H9 (cell line): ENCODE results near the gene PCBP2. TPM values are rescaled to one million over a fixed set of nuclear protein-coding genes. Genes with fewer than 3 reads are reported as not detected.

Experiments
- DNase-seq: peaks from one replicate; pipeline ENCODE4 v3.0.0-alpha.2; 2017
- H2AFZ ChIP-seq: one replicate; pipeline ENCODE4 v1.6.1; 2013; ENCODE audit warnings: mild to moderate bottlenecking, low read length, control low read depth, moderate library complexity
- H2AK5ac ChIP-seq: 2 replicates; pipeline ENCODE4 v1.6.1; 2013; ENCODE audit warnings: low read length, control low read depth, mixed read lengths; ENCODE audit not compliant: insufficient read length
- H2BK120ac ChIP-seq: one replicate; pipeline ENCODE4 v1.6.1; 2013; ENCODE audit warnings: low read depth, mild to moderate bottlenecking, low read length, control low read depth, inconsistent platforms; ENCODE audit not compliant: poor library complexity, severe bottlenecking
- H2BK12ac ChIP-seq: 2 replicates; pipeline ENCODE4 v1.6.1; 2013; ENCODE audit warnings: low read length, control low read depth, mixed read lengths, low read depth; ENCODE audit not compliant: insufficient read length
- H2BK15ac ChIP-seq: 2 replicates; pipeline ENCODE4 v1.6.1; 2013; ENCODE audit warnings: low read depth, low read length, control low read depth
- H2BK20ac ChIP-seq: one replicate; pipeline ENCODE4 v1.6.1; 2013; ENCODE audit warnings: low read depth, mild to moderate bottlenecking, low read length, control low read depth, inconsistent platforms; ENCODE audit not compliant: poor library complexity, severe bottlenecking
- H2BK5ac ChIP-seq: 2 replicates; pipeline ENCODE4 v1.6.1; 2013; ENCODE audit warnings: low read length, control low read depth, mixed read lengths; ENCODE audit not compliant: insufficient read length
- H3K14ac ChIP-seq: 2 replicates; pipeline ENCODE4 v1.6.1; 2013; ENCODE audit warnings: low read length, control low read depth; ENCODE audit not compliant: insufficient read depth
- H3K18ac ChIP-seq: 2 replicates; pipeline ENCODE4 v1.6.1; 2013; ENCODE audit warnings: low read depth, mild to moderate bottlenecking, mixed read lengths, low read length, control low read depth; ENCODE audit not compliant: insufficient read length
- H3K23ac ChIP-seq: 2 replicates; pipeline ENCODE4 v1.6.1; 2013; ENCODE audit warnings: low read length, control low read depth, mixed read lengths, low read depth; ENCODE audit not compliant: insufficient read length
- H3K23me2 ChIP-seq: 2 replicates; pipeline ENCODE4 v1.6.1; 2013; ENCODE audit warnings: low read depth, mild to moderate bottlenecking, mixed read lengths, low read length, control low read depth; ENCODE audit not compliant: insufficient read length, poor library complexity, severe bottlenecking
- H3K27ac ChIP-seq: 2 replicates; pipeline ENCODE4 v1.5.1; 2013; ENCODE audit warnings: low read length, control low read depth, mixed read lengths, low read depth; ENCODE audit not compliant: insufficient read length
- H3K27me3 ChIP-seq: 2 replicates; pipeline ENCODE4 v1.6.1; 2013; ENCODE audit warnings: low read length, control low read depth, inconsistent platforms; ENCODE audit not compliant: insufficient read depth
- H3K4ac ChIP-seq: 2 replicates; pipeline ENCODE4 v1.6.1; 2013; ENCODE audit warnings: low read depth, mild to moderate bottlenecking, control low read depth, inconsistent platforms, low read length, moderate library complexity
- H3K4me1 ChIP-seq: 2 replicates; pipeline ENCODE4 v1.6.1; 2013; ENCODE audit warnings: low read length, control low read depth, inconsistent platforms; ENCODE audit not compliant: insufficient read depth
- H3K4me2 ChIP-seq: 2 replicates; pipeline ENCODE4 v1.6.1; 2013; ENCODE audit warnings: low read length, control low read depth, mixed read lengths; ENCODE audit not compliant: insufficient read length, insufficient read depth
- H3K56ac ChIP-seq: 2 replicates; pipeline ENCODE4 v1.6.1; 2013; ENCODE audit warnings: low read depth, mild to moderate bottlenecking, mixed read lengths, low read length, control low read depth; ENCODE audit not compliant: insufficient read length
- H3K79me1 ChIP-seq: 2 replicates; pipeline ENCODE4 v1.6.1; 2013; ENCODE audit warnings: low read depth, mild to moderate bottlenecking, moderate library complexity, low read length, control low read depth, inconsistent platforms; ENCODE audit not compliant: insufficient read depth, poor library complexity, severe bottlenecking
- H3K79me2 ChIP-seq: 2 replicates; pipeline ENCODE4 v1.6.1; 2013; ENCODE audit warnings: low read length, control low read depth, inconsistent platforms; ENCODE audit not compliant: insufficient read depth
- H3K9ac ChIP-seq: 2 replicates; pipeline ENCODE4 v1.6.1; 2013; ENCODE audit warnings: low read length, control low read depth, mixed read lengths; ENCODE audit not compliant: insufficient read length; ENCODE audit errors: extremely low read depth
- H3K9me3 ChIP-seq: one replicate; pipeline ENCODE4 v1.6.1; 2013; ENCODE audit warnings: low read depth, low read length, inconsistent platforms; ENCODE audit not compliant: control insufficient read depth
- H3T11ph ChIP-seq: one replicate; pipeline ENCODE4 v1.6.1; 2013; ENCODE audit warnings: mild to moderate bottlenecking, low read length, control low read depth, inconsistent platforms
- H4K20me1 ChIP-seq: one replicate; pipeline ENCODE4 v1.6.1; 2013; ENCODE audit not compliant: control insufficient read depth, insufficient read length, insufficient read depth
- H4K5ac ChIP-seq: 2 replicates; pipeline ENCODE4 v1.6.1; 2013; ENCODE audit warnings: low read depth, mild to moderate bottlenecking, mixed read lengths, low read length, control low read depth; ENCODE audit not compliant: insufficient read length
- H4K8ac ChIP-seq: replicated peaks from 2 replicates; pipeline ENCODE4 v1.6.1; 2013; ENCODE audit warnings: low read length, control low read depth, mixed read lengths, low read depth; ENCODE audit not compliant: insufficient read length
- H4K91ac ChIP-seq: 2 replicates; pipeline ENCODE4 v1.6.1; 2013; ENCODE audit warnings: low read depth, mild to moderate bottlenecking, moderate library complexity, mixed read lengths, low read length, control low read depth; ENCODE audit not compliant: insufficient read length
- H3K27ac Mint-ChIP-seq, 3 experiments: 2 replicates in 2 of 3; 3 replicates in 1 of 3; pipeline ENCODE4 v1.8.0; 2020 to 2021; ENCODE audit warnings: mixed read lengths in 3 of 3, mild to moderate bottlenecking in 1 of 3, moderate library complexity in 1 of 3
- H3K27me3 Mint-ChIP-seq: 2 replicates; pipeline ENCODE4 v1.8.0; 2021; ENCODE audit warnings: low read depth, mild to moderate bottlenecking, moderate library complexity, mixed read lengths
- H3K36me3 Mint-ChIP-seq, 3 experiments: 2 replicates in 2 of 3; 3 replicates in 1 of 3; pipeline ENCODE4 v1.8.0; 2020 to 2021; ENCODE audit warnings: low read depth in 3 of 3, mixed read lengths in 3 of 3; ENCODE audit not compliant: insufficient read depth in 1 of 3
- H3K4me1 Mint-ChIP-seq, 2 experiments: 2 replicates each; pipeline ENCODE4 v1.8.0; 2020; ENCODE audit warnings: mixed read lengths in 2 of 2
- H3K4me3 Mint-ChIP-seq, 2 experiments: 2 replicates in 1 of 2; 3 replicates in 1 of 2; pipeline ENCODE4 v1.8.0; 2020 to 2021; ENCODE audit warnings: mild to moderate bottlenecking in 2 of 2, mixed read lengths in 2 of 2, moderate library complexity in 1 of 2
- H3K9me3 Mint-ChIP-seq, 2 experiments: 2 replicates in 1 of 2; 3 replicates in 1 of 2; pipeline ENCODE4 v1.8.0; 2020; ENCODE audit warnings: mild to moderate bottlenecking in 2 of 2, mixed read lengths in 2 of 2, moderate library complexity in 1 of 2
- CTCF ChIP-seq: fragments of 200-600 bp; sonication (generic); conservative IDR thresholded peaks from 3 replicates; pipeline ENCODE4 v1.8.0; 2021; ENCODE audit warnings: antibody characterized with exemption, mild to moderate bottlenecking
- WGBS: extraction: QIAGEN DNeasy Blood & Tissue Kit; methylation state at CpG from one replicate; pipeline ENCODE4 v1.1.7; 2013; ENCODE audit warnings: missing lambda C conversion rate, low lambda C conversion rate, mixed read lengths; ENCODE audit not compliant: insufficient read length; ENCODE audit errors: extremely low coverage; 5-methylcytosine and 5-hydroxymethylcytosine counted together
- total RNA-seq: library from RNA; stranded (reverse); gene quantifications from 2 replicates; pipeline ENCODE4 v1.2.1, GENCODE V29; 2021

Gene PCBP2
- total RNA-seq, 1 experiment from 2014 or later, result 1,207 TPM

GRCh38 chr12:53515291-53515680 lies 63.4 kb downstream of the PCBP2 start:
- H3K27me3 Mint-ChIP-seq, result no peaks in the 10 kb centered on the region
- Histone ChIP-seq H3K23ac (no peak overlapping the region), H3K14ac (no peak overlapping the region), H2BK120ac (no peak overlapping the region), H2BK15ac (no peak overlapping the region), H2AFZ (no peak overlapping the region), H4K5ac (no peak overlapping the region), H3K27me3 (no peaks in the 10 kb centered on the region), H4K8ac (no peak overlapping the region), H3K9me3 (no peaks in the 10 kb centered on the region), H3K79me2 (no peaks in the 10 kb centered on the region), H2AK5ac (no peak overlapping the region), H4K20me1 (no peaks in the 10 kb centered on the region), H2BK5ac (no peak overlapping the region), H2BK20ac (no peak overlapping the region), H3K56ac (no peak overlapping the region), H3K4ac (no peak overlapping the region), H3K4me2 (no peak overlapping the region), H4K91ac (no peak overlapping the region), H3K4me1 (no peaks in the 10 kb centered on the region; the same call in 1 of the 2 replicates), H3T11ph (no peak overlapping the region), H3K79me1 (no peaks in the 10 kb centered on the region), H3K23me2 (no peaks in the 10 kb centered on the region), H3K27ac (no peak overlapping the region), H2BK12ac (no peak overlapping the region), H3K9ac (no peak overlapping the region), H3K18ac (no peak overlapping the region)
- no CpG with 5 or more reads among the region's 2 CpGs for WGBS
- DNase-seq, result no peak
- H3K4me3 Mint-ChIP-seq, result no peak overlapping the region
- peaks cover 3 to 31% (median 4%) of the 10 kb centered on the region in 3 experiments; a peak in 4 of 7 replicates for H3K36me3 Mint-ChIP-seq
- peaks cover 0 to 8% of the 10 kb centered on the region in 2 experiments; a peak in 3 of 4 replicates for H3K4me1 Mint-ChIP-seq
- H3K9me3 Mint-ChIP-seq, result no peaks in the 10 kb centered on the region
- H3K27ac Mint-ChIP-seq, result peak overlapping the region in 2 of 3 experiments; percentile 19 to 25; a peak in 3 of 7 replicates
- TF ChIP-seq CTCF, result no peak
